Neural cell (in vitro differentiated cells): ENCODE results near the gene PRSS57. TPM values are rescaled to one million over a fixed set of nuclear protein-coding genes. Genes with fewer than 3 reads are reported as not detected.

Experiments
- H2AFZ ChIP-seq: fragments of 200-600, 300-800 bp; sonication (generic), shearing (Covaris generic); 2 replicates; pipeline ENCODE4 v1.6.0; 2014; ENCODE audit warnings: low read depth, mild to moderate bottlenecking, antibody characterized with exemption, low read length, moderate library complexity
- H3F3A ChIP-seq: fragments of 200-600 bp; shearing (Covaris generic); 2 replicates; pipeline ENCODE4 v1.6.1; 2016; ENCODE audit warnings: mild to moderate bottlenecking, moderate library complexity, mixed read lengths, antibody characterized with exemption, low read length; ENCODE audit not compliant: insufficient read depth, poor library complexity, severe bottlenecking
- H3K27ac ChIP-seq: fragments of 200-600, 300-800 bp; sonication (generic), shearing (Covaris generic); 2 replicates; pipeline ENCODE4 v1.5.1; 2014; ENCODE audit warnings: mild to moderate bottlenecking, low read length, moderate library complexity
- H3K27me3 ChIP-seq: fragments of 300-800, 200-600 bp; sonication (generic), shearing (Covaris generic); 2 replicates; pipeline ENCODE4 v1.6.0; 2014; ENCODE audit warnings: mild to moderate bottlenecking, low read depth, low read length, moderate library complexity; ENCODE audit not compliant: insufficient read depth
- H3K36me3 ChIP-seq: fragments of 300-800, 200-600 bp; sonication (generic), shearing (Covaris generic); 2 replicates; pipeline ENCODE4 v1.5.1; 2014; ENCODE audit warnings: mild to moderate bottlenecking, antibody characterized with exemption, low read length, moderate library complexity; ENCODE audit not compliant: insufficient read depth
- H3K4me2 ChIP-seq: fragments of 300-800, 200-600 bp; sonication (generic), shearing (Covaris generic); 2 replicates; pipeline ENCODE4 v1.6.0; 2014; ENCODE audit warnings: mild to moderate bottlenecking, low read length
- H3K4me3 ChIP-seq: fragments of 300-800, 200-600 bp; sonication (generic), shearing (Covaris generic); 2 replicates; pipeline ENCODE4 v1.5.1; 2014; ENCODE audit warnings: mild to moderate bottlenecking, low read length, moderate library complexity
- H3K79me2 ChIP-seq: fragments of 200-600 bp; shearing (Covaris generic); replicated peaks from 2 replicates; pipeline ENCODE4 v1.6.0; 2014; ENCODE audit warnings: mild to moderate bottlenecking, low read length, moderate library complexity; ENCODE audit not compliant: insufficient read depth
- H3K9ac ChIP-seq: fragments of 300-800, 200-600 bp; sonication (generic), shearing (Covaris generic); 2 replicates; pipeline ENCODE4 v1.6.1; 2016; ENCODE audit warnings: mild to moderate bottlenecking, low read length, mixed read lengths
- H3K9me2 ChIP-seq: fragments of 200-600 bp; shearing (Covaris generic); 2 replicates; pipeline ENCODE4 v1.6.1; 2016; ENCODE audit warnings: mild to moderate bottlenecking, low read length, mixed read lengths; ENCODE audit not compliant: insufficient read depth
- H3K9me3 ChIP-seq: fragments of 200-600, 300-800 bp; sonication (generic), shearing (Covaris generic); 2 replicates; pipeline ENCODE4 v1.6.1; 2016; ENCODE audit warnings: mild to moderate bottlenecking, mixed run types, low read length, moderate library complexity, mixed read lengths
- H4K20me1 ChIP-seq: fragments of 200-600 bp; shearing (Covaris generic); 2 replicates; pipeline ENCODE4 v1.6.1; 2016; ENCODE audit warnings: mild to moderate bottlenecking, mixed run types; ENCODE audit not compliant: insufficient read depth
- EP300 ChIP-seq: fragments of 450-650 bp; conservative IDR thresholded peaks from 2 replicates; pipeline ENCODE4 v1.6.1; 2014; ENCODE audit warnings: antibody characterized with exemption, mild to moderate bottlenecking, moderate library complexity; ENCODE audit not compliant: poor library complexity, severe bottlenecking
- EZH2 ChIP-seq: fragments of 200-600, 300-800 bp; shearing (Covaris generic), sonication (generic); IDR thresholded peaks from 2 replicates; pipeline ENCODE4 v1.6.1; 2014; ENCODE audit warnings: antibody characterized with exemption, low read length, borderline replicate concordance, mild to moderate bottlenecking; ENCODE audit not compliant: insufficient read depth, poor library complexity, severe bottlenecking
- MXI1 ChIP-seq: fragments of 450-650 bp; conservative IDR thresholded peaks from 2 replicates; pipeline ENCODE4 v1.6.1; 2014; ENCODE audit warnings: antibody characterized with exemption, mild to moderate bottlenecking; ENCODE audit not compliant: poor library complexity, severe bottlenecking
- POLR2AphosphoS5 ChIP-seq: IDR thresholded peaks from 2 replicates; pipeline ENCODE4 v1.6.1; 2012
- RAD21 ChIP-seq: fragments of 450-650 bp; conservative IDR thresholded peaks from 2 replicates; pipeline ENCODE4 v1.6.1; 2014; ENCODE audit warnings: antibody characterized with exemption, mild to moderate bottlenecking, moderate library complexity
- SMC3 ChIP-seq: fragments of 450-650 bp; conservative IDR thresholded peaks from 2 replicates; pipeline ENCODE4 v1.6.1; 2014; ENCODE audit warnings: antibody characterized with exemption, mild to moderate bottlenecking, moderate library complexity; ENCODE audit not compliant: poor library complexity
- TAF1 ChIP-seq: IDR thresholded peaks from 2 replicates; pipeline ENCODE4 v1.6.1; 2012; ENCODE audit warnings: low read depth
- polyA plus RNA-seq: library from polyadenylated mRNA; depleted of rRNA; stranded (reverse); fragments of >200 nt; gene quantifications from 2 replicates; pipeline ENCODE4 v1.2.3, GENCODE V29; 2014
- TF ChIP-seq, protein P1 (sequence below): fragments of 450-650 bp; IDR thresholded peaks from 2 replicates; pipeline ENCODE4 v1.5.1; 2014; ENCODE audit warnings: antibody characterized with exemption, mild to moderate bottlenecking, moderate library complexity; ENCODE audit not compliant: poor library complexity, severe bottlenecking
- TF ChIP-seq, protein P2 (sequence below): IDR thresholded peaks from 2 replicates; pipeline ENCODE4 v1.6.1; 2012; ENCODE audit warnings: borderline replicate concordance

PRSS57 gene
- polyA plus RNA-seq, 1 donor from 2014 or later = not detected

DNA sequence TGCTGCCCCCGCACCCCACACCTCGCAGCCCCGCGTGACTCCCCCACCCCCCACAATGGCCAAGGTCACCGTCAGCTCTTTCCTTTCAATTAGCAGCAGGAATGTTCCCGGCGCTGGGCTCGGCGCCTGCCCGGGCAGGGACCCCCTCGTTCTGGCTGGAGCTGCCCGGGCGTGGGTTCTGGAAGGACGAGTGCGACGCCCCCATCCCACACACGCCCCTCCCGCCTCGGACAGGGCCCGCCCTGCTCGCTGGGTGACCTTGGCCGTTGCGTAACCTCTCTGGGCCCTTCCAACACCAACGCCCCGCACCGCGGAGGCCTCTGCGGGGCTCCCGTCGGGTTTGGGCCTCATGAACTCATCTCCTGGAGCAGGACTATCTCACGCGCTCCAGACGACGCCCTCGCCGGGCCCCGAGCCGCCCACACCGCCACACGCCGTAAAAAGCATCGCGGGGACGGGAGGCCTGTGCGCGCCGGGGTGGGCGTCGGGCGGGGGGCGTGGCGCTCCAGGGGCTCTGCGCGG lies 23.8 kb upstream of the PRSS57 start:
- H2AFZ ChIP-seq = no peak overlapping the region
- H3K4me3 ChIP-seq = no peak overlapping the region
- no peak overlapping the region for H3K4me2 ChIP-seq
- H3K27me3 ChIP-seq = no peaks in the 10 kb centered on the region
- TF ChIP-seq EP300 = no peak
- no peak for TF ChIP-seq MXI1
- no peak for TF ChIP-seq POLR2AphosphoS5
- TF ChIP-seq, protein P1, sequence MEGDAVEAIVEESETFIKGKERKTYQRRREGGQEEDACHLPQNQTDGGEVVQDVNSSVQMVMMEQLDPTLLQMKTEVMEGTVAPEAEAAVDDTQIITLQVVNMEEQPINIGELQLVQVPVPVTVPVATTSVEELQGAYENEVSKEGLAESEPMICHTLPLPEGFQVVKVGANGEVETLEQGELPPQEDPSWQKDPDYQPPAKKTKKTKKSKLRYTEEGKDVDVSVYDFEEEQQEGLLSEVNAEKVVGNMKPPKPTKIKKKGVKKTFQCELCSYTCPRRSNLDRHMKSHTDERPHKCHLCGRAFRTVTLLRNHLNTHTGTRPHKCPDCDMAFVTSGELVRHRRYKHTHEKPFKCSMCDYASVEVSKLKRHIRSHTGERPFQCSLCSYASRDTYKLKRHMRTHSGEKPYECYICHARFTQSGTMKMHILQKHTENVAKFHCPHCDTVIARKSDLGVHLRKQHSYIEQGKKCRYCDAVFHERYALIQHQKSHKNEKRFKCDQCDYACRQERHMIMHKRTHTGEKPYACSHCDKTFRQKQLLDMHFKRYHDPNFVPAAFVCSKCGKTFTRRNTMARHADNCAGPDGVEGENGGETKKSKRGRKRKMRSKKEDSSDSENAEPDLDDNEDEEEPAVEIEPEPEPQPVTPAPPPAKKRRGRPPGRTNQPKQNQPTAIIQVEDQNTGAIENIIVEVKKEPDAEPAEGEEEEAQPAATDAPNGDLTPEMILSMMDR = no peak
- no peak for TF ChIP-seq SMC3
- TF ChIP-seq EZH2 = no peak
- TF ChIP-seq, protein P2, sequence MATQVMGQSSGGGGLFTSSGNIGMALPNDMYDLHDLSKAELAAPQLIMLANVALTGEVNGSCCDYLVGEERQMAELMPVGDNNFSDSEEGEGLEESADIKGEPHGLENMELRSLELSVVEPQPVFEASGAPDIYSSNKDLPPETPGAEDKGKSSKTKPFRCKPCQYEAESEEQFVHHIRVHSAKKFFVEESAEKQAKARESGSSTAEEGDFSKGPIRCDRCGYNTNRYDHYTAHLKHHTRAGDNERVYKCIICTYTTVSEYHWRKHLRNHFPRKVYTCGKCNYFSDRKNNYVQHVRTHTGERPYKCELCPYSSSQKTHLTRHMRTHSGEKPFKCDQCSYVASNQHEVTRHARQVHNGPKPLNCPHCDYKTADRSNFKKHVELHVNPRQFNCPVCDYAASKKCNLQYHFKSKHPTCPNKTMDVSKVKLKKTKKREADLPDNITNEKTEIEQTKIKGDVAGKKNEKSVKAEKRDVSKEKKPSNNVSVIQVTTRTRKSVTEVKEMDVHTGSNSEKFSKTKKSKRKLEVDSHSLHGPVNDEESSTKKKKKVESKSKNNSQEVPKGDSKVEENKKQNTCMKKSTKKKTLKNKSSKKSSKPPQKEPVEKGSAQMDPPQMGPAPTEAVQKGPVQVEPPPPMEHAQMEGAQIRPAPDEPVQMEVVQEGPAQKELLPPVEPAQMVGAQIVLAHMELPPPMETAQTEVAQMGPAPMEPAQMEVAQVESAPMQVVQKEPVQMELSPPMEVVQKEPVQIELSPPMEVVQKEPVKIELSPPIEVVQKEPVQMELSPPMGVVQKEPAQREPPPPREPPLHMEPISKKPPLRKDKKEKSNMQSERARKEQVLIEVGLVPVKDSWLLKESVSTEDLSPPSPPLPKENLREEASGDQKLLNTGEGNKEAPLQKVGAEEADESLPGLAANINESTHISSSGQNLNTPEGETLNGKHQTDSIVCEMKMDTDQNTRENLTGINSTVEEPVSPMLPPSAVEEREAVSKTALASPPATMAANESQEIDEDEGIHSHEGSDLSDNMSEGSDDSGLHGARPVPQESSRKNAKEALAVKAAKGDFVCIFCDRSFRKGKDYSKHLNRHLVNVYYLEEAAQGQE = no peak
- TF ChIP-seq RAD21 = no peak
- no peak for TF ChIP-seq TAF1
- H3F3A ChIP-seq = no peaks in the 10 kb centered on the region
- H3K9ac ChIP-seq = no peak overlapping the region
- H3K9me3 ChIP-seq = no peaks in the 10 kb centered on the region
- no peaks in the 10 kb centered on the region for H3K36me3 ChIP-seq
- no peaks in the 10 kb centered on the region for H4K20me1 ChIP-seq
- H3K79me2 ChIP-seq = peaks cover 68% of the 10 kb centered on the region
- peak overlapping the region; percentile 73 for H3K27ac ChIP-seq
- H3K9me2 ChIP-seq = no peaks in the 10 kb centered on the region

DNA sequence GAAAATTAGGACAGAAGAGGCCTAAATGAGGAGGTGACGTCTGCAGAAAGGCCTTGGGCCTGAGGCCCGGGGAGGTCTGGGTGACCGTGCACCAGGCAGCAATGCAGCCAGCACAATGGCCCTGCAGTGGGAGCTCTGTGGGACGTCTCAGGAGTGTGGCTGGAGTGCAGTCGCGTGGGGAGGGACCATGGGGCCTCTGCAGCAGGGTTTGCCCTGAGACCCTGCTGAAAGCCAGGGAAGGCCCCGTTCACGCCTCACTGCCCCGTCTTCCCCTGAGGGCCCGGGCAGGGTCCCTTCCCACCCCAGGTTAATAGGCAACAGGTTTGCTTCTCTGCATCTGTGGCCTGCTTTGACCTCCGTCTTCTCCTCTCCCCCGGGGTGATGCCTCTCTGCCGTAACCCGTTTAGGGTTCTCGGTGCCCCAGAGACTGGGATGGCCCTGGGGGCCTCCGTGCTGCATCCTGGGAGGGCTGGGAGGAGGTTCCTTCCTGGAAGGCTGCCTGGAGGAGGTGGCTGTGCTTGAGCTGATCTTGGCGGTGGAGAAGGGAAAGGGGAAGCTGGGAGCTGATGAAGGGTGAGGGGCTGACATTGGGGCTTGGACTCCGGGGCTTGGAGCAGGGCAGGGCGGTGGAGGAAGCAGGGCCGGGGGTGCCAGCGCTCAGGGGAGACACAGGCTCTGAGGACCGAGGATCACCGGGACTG lies 23.1 kb upstream of the PRSS57 start:
- TF ChIP-seq EP300 = no peak
- TF ChIP-seq, protein P2 = no peak
- Histone ChIP-seq H3K27me3 (no peaks in the 10 kb centered on the region), H3K9me3 (no peaks in the 10 kb centered on the region), H4K20me1 (no peaks in the 10 kb centered on the region), H3K27ac (no peak overlapping the region), H3K9me2 (no peaks in the 10 kb centered on the region), H3K4me2 (no peak overlapping the region), H3K79me2 (peaks cover 66% of the 10 kb centered on the region), H3K4me3 (no peak overlapping the region), H3K9ac (no peak overlapping the region), H3K36me3 (no peaks in the 10 kb centered on the region), H3F3A (no peaks in the 10 kb centered on the region), H2AFZ (no peak overlapping the region)
